Measurements from ENCODE around the gene CD300LB.
"Not testable (repeated sequence)": the region's sequence is repeated elsewhere in the genome, so short reads cannot be mapped to it uniquely, and the experiment has no call there.

The CD300LB gene

GRCh38 chr17:74490716-74491115, 40.6 kb downstream of the CD300LB start:
- DNase-seq (ENCODE audit: low read depth), result no peak

DNA sequence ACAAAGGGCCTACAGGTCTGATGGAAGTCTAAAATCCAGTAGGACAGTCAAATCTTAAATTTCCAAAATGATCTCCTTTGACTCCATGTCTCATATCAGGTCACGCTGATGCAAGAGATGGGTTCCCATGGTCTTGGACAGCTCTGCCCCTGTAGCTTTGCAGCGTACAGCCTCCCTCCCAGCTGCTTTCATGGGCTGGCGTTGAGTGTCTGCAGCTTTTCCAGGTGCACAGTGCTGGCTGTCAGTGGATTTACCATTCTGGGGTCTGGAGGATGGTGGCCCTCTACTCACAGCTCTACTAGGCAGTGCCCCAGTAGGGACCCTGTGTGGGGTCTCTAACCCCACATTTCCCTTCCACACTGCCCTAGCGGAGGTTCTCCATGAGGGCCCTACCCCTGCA, 43.0 kb downstream of the CD300LB start:
- DNase-seq (ENCODE audit: low read depth), result not testable (repeated sequence)

DNA sequence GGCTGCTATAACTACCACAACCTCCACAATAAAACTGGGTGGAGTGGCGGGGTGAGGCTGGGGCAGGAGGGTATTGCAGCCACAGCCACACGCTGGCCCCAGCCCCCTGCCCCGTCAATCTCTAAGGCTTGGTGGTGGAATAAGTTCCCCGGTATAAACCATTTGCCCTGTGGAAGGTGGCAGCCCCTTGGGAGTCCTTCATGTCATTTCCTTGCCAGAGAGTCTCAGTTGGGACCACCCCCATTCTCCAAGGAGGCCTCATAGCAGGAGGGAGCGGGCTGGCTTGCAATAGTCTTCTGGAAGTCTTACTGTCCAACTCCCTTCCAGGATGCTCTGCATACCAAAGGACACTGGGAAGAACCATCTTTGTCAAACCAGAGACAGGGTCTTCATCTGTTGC, 45.4 kb downstream of the CD300LB start:
- DNase-seq (ENCODE audit: low read depth), result no peak

- no peak for DNase-seq (ENCODE audit: low read depth)
These were observed 46.1 kb downstream of the CD300LB start for GRCh38 chr17:74485022-74485743.

GRCh38 chr17:74484066-74484465, 47.2 kb downstream of the CD300LB start:
- no peak for DNase-seq (ENCODE audit: low read depth)

DNA sequence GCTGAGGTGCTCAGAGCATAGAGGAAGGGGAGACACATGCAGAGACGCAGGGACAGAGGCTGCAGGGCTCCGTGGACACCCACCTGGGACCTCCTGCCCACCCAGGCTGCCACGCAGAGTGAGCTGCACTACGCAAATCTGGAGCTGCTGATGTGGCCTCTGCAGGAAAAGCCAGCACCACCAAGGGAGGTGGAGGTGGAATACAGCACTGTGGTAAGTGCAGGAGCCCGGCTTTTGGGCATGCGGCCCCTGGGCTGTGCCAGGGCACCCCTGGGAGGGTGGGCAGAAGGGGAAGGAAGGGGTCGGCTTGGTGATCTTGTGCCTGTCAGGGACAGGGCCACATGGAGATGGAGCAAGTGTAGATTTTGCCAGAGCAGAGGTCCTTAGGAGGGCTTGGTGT, 49.7 kb downstream of the CD300LB start:
- DNase-seq (ENCODE audit: low read depth), result no peak

- DNase-seq (ENCODE audit: low read depth), result no peak
These were observed 51.0 kb downstream of the CD300LB start for GRCh38 chr17:74480290-74480689.

GRCh38 chr17:74478420-74479100, 52.7 kb downstream of the CD300LB start:
- peak; percentile 39 for DNase-seq (ENCODE audit: low read depth)

DNA sequence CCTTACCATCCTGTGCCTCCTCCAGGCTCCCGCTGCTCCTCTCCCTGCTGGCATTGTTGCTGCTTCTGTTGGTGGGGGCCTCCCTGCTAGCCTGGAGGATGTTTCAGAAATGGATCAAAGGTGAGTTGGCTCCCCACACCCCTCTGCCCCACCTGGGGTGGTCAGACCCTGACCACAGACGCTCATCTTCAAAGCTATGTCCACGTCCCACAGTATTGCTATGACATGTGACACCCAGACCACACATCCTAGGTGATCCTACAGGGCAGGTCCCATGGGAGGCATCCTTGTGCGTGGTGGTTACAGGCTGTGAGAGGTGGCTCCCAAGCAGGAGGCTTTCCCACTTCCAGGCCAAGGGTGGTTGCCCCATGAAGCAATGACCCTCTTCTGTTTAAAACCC, 53.9 kb downstream of the CD300LB start:
- no peak for DNase-seq (ENCODE audit: low read depth)

DNA sequence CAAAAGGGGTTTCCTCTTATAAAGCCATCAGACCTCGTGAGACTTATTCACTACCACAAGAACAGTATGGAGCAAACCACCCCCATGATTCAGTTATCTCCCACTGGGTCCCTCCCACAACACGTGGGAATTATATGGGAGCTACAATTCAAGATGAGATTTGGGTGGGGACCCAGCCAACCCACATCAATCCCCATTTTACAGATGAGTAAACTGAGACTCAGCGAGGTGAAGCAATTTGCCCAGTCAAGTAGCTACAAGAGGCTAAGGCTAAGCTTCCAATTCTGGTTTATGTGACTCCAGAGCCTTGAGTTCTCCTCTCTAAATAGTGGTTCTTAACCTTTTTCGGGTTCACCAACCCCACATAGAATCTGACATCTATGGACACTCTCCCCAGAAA, 56.1 kb downstream of the CD300LB start:
- DNase-seq (ENCODE audit: low read depth), result no peak

GRCh38 chr17:74474043-74474792, 57.1 kb downstream of the CD300LB start:
- no peak for DNase-seq (ENCODE audit: low read depth)

DNA sequence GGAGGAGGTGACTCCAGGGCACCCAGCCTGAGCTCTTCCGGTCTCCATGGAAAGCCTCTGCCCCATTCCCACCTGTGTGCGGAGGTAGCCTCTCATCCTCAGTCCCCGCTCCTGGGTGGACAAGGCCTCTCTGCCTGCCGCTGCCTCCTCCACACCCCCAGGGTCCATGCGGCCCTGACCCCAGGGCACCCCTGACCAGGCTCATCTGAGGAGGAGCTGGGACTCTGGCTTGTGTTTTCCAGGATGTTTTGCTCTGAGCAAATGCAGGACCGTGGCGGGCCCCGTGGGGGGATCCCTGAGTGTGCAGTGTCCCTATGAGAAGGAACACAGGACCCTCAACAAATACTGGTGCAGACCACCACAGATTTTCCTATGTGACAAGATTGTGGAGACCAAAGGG, 58.0 kb downstream of the CD300LB start:
- no peak for DNase-seq (ENCODE audit: low read depth)

DNA sequence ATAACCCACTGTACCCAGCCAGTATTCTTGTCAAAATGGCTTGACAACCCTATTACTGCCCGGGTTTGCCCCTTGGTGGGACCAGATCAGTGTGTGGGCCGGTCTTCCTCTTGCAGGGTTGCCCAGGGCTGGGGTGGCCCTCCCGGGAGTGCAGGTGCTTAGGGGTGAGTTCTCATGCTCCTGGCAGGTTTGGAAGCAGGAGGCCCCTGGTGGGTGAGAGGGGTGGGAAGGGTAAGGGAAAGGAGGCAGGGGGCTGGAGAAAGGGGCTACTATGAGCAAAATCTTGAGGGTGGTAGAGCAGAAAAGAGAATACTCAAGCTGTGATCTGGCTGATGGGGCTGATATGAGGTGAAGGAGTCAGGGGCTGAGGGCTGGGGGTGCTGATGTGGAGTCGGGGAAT, 58.4 kb downstream of the CD300LB start:
- DNase-seq (ENCODE audit: low read depth), result no peak

DNA sequence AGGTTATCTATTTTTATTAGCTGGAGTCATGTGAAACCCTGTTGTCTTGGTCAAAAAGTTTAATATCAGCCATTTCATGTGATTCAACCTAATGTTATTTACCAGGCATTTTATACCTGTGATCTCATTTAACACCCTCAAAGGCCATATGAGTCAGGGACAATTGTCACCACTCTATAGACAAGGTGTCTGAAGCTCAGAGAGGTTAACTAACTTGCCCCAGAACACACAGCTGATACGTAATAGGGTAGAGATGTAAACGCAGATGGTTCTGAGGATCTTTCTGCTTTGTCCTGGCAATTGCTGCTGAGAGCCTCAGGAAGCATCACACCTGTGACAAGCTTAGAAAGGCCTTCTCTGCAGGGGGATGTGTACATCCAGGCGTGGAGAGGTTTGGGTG, 59.9 kb downstream of the CD300LB start:
- no peak for DNase-seq (ENCODE audit: low read depth)

Measured in stimulated activated CD4-positive, alpha-beta T cell treated with anti-CD3 and anti-CD28 coated beads, Interleukin-2, amount 100 ng/mL, for 4 hours (primary cell).